Fibroblast of peridontal ligament (primary cell): ENCODE data around the gene SMIM8.
A peak's percentile ranks its signal among the peaks of the same experiment; 100 is the strongest.

ENCODE experiments used
- DNase-seq: peaks from one replicate; pipeline ENCODE4 v3.0.0-alpha.2; 2010; ENCODE audit errors: extremely low read depth

The SMIM8 gene

GRCh38 chr6:87334683-87335082 lies 12.3 kb downstream of the SMIM8 start:
- DNase-seq = no peak

GRCh38 chr6:87336367-87336766 lies 14.0 kb downstream of the SMIM8 start:
- DNase-seq = no peak

GRCh38 chr6:87340230-87340629 lies 17.8 kb downstream of the SMIM8 start:
- DNase-seq = no peak

- no peak for DNase-seq
These were observed 18.8 kb downstream of the SMIM8 start for GRCh38 chr6:87341158-87341557.

DNA sequence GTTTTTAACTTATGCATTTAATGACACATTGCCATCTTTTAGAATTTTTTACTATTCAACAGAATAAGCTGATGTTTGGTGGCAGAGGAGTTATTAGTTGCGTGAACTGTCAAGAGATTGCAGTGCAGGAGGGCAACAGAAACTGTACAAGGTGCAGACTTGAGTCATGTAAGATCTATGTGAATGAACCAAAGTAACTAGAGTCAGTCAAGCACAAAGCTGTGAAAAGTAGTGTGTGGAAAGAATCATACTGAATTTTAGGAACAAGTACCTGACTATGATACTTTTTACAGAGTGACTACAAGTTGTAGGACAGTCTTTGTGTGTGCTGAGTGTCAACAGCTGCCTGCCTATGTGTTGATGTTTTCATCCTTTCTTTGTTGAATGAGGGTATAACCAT lies 19.5 kb downstream of the SMIM8 start:
- no peak for DNase-seq

DNA sequence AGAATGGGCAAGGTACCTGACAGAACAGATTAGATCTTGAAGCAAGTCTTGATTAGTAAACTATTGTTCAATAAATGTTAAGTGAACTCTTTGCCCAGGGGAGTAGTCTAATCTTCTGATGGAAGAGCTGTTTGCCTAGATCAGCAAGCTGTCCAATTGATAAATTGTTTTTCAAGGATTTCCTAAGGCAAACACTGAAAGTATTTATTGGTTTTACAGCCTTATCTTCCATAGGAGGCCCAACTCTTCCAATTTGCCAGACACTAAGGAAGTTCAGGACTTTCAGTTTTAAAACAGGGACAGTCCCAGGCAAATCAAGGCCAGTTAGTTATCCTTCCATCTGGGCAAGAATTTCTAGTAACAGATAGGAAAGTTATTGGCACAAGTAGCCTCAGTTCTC lies 20.4 kb downstream of the SMIM8 start:
- no peak for DNase-seq

DNA sequence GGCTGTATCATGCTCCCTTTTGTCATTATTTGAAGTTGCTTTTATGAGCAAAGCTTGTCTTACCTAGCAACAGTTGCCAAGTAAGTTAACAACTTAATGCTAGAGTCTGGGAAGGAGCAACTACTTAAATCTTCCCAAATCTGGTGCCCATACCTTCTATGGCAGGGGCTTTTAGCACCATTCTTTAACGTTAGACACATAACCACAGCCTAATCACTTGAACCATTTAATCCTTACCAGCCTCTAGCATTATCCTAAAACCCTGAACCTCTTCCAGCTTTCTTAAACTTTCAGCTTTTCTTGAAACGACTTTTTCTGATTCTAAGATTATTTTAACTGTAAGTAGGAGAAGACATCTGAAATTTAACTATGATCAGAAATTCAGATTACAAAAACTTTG lies 22.3 kb downstream of the SMIM8 start, which contains the start of gene C6orf163:
Gene C6orf163 (plus strand): TSS at position 83 of the 400 bp plus-strand sequence. CDS start 287 bp downstream, at position 370.
- DNase-seq = no peak

- DNase-seq = no peak
These were observed 24.3 kb downstream of the SMIM8 start for GRCh38 chr6:87346700-87347099.

- no peak for DNase-seq
These were observed 27.5 kb downstream of the SMIM8 start for GRCh38 chr6:87349896-87350295.

GRCh38 chr6:87350516-87350915 lies 28.1 kb downstream of the SMIM8 start:
- DNase-seq = no peak

GRCh38 chr6:87351583-87351982 lies 29.2 kb downstream of the SMIM8 start:
- DNase-seq = no peak

DNA sequence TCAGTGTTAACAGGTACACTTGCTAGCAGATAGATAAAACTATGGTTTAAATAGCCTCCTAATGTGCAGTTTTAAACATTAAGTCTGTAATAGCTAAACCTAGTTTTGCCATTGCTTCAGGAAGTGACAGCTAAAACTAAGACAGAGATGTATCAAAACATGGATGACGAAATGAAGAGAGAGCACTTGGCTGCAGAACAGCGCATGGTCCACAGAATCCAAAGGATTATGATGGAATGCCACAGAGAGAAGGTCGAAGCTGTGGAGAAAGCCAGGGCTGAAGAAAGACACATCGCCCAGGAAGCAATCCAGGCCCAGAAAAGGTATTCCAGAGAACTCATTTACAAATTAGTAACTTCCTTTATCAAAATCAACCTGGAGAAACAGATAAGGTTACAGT lies 33.8 kb downstream of the SMIM8 start:
- no peak for DNase-seq

- DNase-seq = peak; percentile 56
These were observed 35.2 kb downstream of the SMIM8 start for GRCh38 chr6:87357479-87358196.

- no peak for DNase-seq
These were observed 42.3 kb downstream of the SMIM8 start for GRCh38 chr6:87364602-87365252.

- no peak for DNase-seq
These were observed 43.9 kb downstream of the SMIM8 start for GRCh38 chr6:87366072-87366827.

GRCh38 chr6:87366899-87367298 lies 44.5 kb downstream of the SMIM8 start:
- DNase-seq = no peak

- no peak for DNase-seq
These were observed 51.0 kb downstream of the SMIM8 start for GRCh38 chr6:87373377-87373776.

DNA sequence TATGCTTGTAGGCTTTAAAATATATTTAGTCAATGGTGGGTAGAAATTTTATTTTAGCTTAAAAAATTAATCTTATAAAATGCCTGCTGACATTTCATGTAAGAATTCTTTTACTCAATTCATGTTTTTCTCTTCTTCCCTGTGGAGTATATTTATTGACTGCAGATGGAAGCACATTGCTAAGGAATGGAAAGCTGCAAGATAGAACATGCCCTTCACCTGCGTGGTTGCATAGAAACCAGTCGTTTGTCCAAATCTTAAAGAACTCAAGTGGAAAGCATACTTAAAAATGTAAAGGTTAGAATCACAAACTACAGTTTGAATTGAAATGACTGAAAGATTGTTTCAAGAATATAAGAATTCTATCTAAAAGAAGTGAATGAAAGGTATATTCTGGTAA lies 52.9 kb downstream of the SMIM8 start:
- no peak for DNase-seq

DNA sequence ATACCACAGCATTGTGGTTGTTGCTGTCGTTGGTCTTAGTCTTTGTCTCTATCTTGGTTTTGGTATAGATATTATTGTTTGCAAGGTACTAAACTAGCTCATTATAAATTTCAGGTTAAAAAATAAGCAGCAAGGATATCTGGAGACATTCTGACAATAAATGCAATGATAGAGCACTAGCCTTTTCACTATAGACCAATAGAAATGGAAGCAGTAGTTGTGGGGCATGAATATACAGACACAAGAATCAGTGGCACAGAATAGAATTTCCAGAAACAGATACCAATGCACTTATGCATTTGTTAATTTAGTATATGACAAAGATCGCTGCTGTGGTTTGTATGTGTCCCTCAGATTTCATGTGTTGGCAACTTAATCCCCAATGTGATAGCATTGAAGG lies 54.3 kb downstream of the SMIM8 start:
- no peak for DNase-seq

DNA sequence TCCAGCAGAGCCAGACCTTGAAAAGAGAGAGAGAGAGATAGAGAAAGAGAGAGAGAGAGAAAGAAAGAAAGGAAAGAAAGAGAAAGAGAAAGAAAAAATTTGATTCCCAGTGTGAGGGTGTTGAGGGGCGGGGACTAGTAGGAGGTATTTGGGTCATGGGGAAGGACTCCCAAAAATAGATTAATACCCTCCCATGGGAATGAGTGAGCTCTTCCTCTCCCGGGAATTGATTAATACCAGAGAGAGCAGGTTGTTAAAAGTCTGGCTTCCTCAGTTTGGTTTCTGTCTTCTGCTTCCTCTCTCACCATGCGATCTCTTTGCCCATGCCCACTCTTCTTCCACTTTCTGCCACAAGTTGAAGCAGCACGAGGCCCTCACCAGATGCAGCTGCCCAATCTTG lies 56.6 kb downstream of the SMIM8 start:
- no peak for DNase-seq

GRCh38 chr6:87382861-87383260 lies 60.5 kb downstream of the SMIM8 start:
- no peak for DNase-seq

GRCh38 chr6:87384038-87384437 lies 61.6 kb downstream of the SMIM8 start:
- no peak for DNase-seq

GRCh38 chr6:87384449-87384848 lies 62.1 kb downstream of the SMIM8 start:
- DNase-seq = no peak
